Bronchial epithelial cell (primary cell): ENCODE data around the gene ANO3. TPM values are rescaled to one million over a fixed set of nuclear protein-coding genes. Genes with fewer than 3 reads are reported as not detected.

Experiments
- DNase-seq: peaks from one replicate; pipeline ENCODE4 v3.0.0-alpha.2; 2010; ENCODE audit warnings: low read depth
- FAIRE-seq: peaks from 2 replicates; lab custom pipeline; 2011; peaks lifted over from hg19 to GRCh38; lab: Jason Lieb, UNC
- H3K27me3 ChIP-seq: 2 replicates; pipeline ENCODE4 v1.5.1; 2011; ENCODE audit warnings: low read length; ENCODE audit not compliant: control insufficient read depth, insufficient read depth
- H3K36me3 ChIP-seq: 2 replicates; pipeline ENCODE4 v1.5.1; 2011; ENCODE audit warnings: low read length; ENCODE audit not compliant: control insufficient read depth, insufficient read depth
- H3K4me3 ChIP-seq: 2 replicates; pipeline ENCODE4 v1.5.1; 2011; ENCODE audit warnings: mild to moderate bottlenecking, low read depth, low read length, control low read depth
- total RNA-seq: library from RNA; depleted of rRNA; stranded (reverse); fragments of >200 nt; gene quantifications from 2 replicates; pipeline ENCODE4 v1.2.1, GENCODE V29; 2014
- TF ChIP-seq, protein P1 (sequence below): IDR thresholded peaks from 2 replicates; pipeline ENCODE4 v1.5.1; 2011; ENCODE audit warnings: mild to moderate bottlenecking, moderate library complexity, low read length, control low read depth, inconsistent platforms; ENCODE audit not compliant: insufficient read depth, severe bottlenecking

The ANO3 gene
- total RNA-seq, 1 donor from 2014 or later = under 0.01 TPM

DNA sequence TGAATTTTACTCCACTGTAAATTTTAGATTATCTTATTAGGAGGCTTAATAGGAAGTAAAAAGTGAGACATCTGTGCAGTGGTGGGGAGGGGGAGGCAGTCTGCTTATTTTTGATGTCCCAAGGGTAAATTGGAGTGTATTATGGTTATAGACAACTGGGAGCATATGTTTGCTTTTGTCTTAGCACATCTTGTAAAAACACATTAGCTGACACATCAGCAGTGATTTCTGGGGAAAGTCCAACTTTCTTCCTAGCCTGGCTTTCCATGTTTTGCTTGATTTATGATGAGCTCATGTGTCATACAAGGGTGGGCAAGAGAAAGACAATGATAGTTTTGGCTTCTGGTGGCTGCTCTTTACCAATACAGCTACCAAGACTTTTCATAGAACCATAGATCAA lies 4.0 kb downstream of the ANO3 start:
- no peak for FAIRE-seq
- TF ChIP-seq, protein P1, sequence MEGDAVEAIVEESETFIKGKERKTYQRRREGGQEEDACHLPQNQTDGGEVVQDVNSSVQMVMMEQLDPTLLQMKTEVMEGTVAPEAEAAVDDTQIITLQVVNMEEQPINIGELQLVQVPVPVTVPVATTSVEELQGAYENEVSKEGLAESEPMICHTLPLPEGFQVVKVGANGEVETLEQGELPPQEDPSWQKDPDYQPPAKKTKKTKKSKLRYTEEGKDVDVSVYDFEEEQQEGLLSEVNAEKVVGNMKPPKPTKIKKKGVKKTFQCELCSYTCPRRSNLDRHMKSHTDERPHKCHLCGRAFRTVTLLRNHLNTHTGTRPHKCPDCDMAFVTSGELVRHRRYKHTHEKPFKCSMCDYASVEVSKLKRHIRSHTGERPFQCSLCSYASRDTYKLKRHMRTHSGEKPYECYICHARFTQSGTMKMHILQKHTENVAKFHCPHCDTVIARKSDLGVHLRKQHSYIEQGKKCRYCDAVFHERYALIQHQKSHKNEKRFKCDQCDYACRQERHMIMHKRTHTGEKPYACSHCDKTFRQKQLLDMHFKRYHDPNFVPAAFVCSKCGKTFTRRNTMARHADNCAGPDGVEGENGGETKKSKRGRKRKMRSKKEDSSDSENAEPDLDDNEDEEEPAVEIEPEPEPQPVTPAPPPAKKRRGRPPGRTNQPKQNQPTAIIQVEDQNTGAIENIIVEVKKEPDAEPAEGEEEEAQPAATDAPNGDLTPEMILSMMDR = no peak
- H3K4me3 ChIP-seq = no peak overlapping the region
- DNase-seq = no peak
- H3K36me3 ChIP-seq = no peaks in the 10 kb centered on the region
- peaks cover 6% of the 10 kb centered on the region for H3K27me3 ChIP-seq

DNA sequence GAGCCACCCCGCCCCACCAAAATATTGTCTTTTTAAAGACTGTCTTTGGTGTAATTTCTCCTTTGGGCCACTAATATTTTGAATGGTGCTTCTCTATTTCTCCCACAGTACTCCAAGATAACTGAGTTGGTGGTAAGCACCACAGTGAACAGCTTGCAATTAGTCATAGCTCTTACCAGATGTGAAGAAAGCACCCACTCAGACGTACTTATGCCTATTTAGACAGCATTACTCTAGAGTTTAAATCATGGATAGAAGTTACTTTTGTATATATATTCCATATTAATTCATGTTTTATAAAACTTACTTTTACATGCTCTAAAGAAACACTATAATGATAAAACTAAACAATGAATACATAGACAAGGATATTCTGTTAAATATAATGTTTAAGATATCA lies 12.7 kb downstream of the ANO3 start:
- FAIRE-seq = no peak
- Histone ChIP-seq H3K36me3 (no peaks in the 10 kb centered on the region), H3K4me3 (no peak overlapping the region), H3K27me3 (no peaks in the 10 kb centered on the region)
- DNase-seq = no peak
- TF ChIP-seq, protein P1 = no peak

DNA sequence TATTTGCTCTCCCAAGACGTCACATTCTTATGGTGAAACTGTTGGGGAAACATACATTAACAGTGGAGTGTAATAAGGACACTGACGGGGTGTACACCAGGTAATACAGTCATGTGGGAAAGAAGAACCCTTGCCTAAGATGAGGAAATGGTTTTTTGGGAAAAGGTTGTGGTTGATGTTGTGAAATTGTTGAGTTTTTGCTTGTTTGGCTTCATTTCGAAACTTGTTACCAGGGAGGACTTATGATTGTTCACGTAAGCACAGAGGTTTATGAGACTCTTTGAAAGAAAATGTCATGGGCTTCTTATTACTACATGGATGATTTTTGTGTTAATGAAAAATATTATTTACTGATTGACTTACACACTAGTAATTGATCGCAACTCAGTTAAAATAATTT lies 16.8 kb downstream of the ANO3 start:
- FAIRE-seq (no peak), DNase-seq (no peak)
- Histone ChIP-seq H3K36me3 (no peaks in the 10 kb centered on the region), H3K4me3 (no peak overlapping the region), H3K27me3 (no peaks in the 10 kb centered on the region)
- TF ChIP-seq, protein P1 = no peak

DNA sequence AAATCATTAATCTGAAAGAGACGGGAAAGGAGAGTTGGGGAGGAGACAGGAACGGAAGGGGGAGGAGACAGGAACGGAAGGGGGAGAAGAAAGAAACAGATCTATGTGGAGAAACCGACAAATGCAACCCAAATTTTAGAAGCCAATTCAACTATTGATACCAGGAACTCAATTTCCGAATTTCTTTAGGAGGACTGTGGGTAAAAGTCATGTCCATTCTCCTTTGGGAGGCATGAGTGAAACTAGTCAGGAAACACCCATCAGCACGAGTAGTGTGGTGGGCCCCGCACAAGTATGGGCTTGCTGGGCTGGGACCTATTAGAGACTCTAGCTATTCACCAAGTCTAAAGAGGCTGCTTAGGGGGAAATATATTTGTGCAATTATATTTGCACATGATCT lies 18.1 kb downstream of the ANO3 start:
- H3K4me3 ChIP-seq = no peak overlapping the region
- FAIRE-seq (no peak), DNase-seq (no peak)
- no peaks in the 10 kb centered on the region for H3K27me3 ChIP-seq
- H3K36me3 ChIP-seq = no peaks in the 10 kb centered on the region
- TF ChIP-seq, protein P1 = no peak

DNA sequence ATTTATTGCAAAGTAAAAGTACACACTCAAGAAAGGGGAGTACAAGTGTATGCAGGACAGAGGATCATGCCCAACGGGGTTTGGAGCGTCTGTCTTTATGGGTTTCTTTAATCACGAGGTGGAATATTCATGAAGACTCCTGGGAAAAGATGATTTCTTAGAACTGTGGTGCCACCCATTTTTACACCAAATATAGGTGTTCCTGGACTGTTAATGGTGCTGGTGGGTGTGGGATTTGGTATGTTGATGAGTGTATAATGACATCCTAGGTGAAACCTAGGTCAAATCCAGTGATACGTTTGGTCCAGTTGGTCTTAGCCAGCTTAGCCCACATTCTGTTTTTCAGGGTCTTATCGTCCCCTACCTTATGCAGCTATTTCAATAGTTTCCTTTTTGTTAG lies 21.1 kb downstream of the ANO3 start:
- FAIRE-seq (no peak), DNase-seq (no peak)
- H3K4me3 ChIP-seq = no peak overlapping the region
- H3K27me3 ChIP-seq = no peaks in the 10 kb centered on the region
- TF ChIP-seq, protein P1 = no peak
- H3K36me3 ChIP-seq = no peaks in the 10 kb centered on the region

DNA sequence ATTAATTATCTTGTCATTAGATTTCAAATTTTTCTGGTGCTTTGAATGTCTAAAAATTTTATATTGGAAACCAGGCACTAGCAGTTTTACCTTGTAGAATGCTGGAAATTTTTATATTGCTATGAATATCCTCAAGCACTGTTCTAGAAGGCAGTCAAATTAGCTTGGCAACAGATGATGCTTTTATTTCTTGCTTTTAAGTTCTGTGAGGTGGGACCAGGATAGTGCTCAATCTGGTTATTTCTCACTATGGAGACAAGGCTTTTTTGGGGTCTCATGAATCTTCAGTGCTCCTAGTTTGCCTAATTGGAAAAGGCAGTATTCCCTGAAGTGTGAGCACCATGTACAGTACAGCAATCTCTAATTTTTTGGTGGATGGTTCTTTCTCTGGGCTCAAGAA lies 27.1 kb downstream of the ANO3 start:
- TF ChIP-seq, protein P1 = no peak
- Histone ChIP-seq H3K4me3 (no peak overlapping the region), H3K27me3 (no peaks in the 10 kb centered on the region), H3K36me3 (no peaks in the 10 kb centered on the region)
- FAIRE-seq (no peak), DNase-seq (no peak)
